NCI-H526 treated with DMSO at 0.1 percent for 48 hours (cell line): Measurements from ENCODE around the gene SLC26A8.
"Not testable (repeated sequence)": the region's sequence is repeated elsewhere in the genome, so short reads cannot be mapped to it uniquely, and the experiment has no call there.

Experiments
- DNase-seq: peaks from one replicate; lab custom pipeline; 2025; lab: John Stamatoyannopoulos, UW

SLC26A8 gene

GRCh38 chr6:36015666-36016065 is 8.8 kb downstream of the SLC26A8 start:
- no peak for DNase-seq

- no peak for DNase-seq
Measured at GRCh38 chr6:36000451-36000850, 24.0 kb downstream of the SLC26A8 start.

- DNase-seq: no peak
Measured at GRCh38 chr6:35993150-35993549, 31.3 kb downstream of the SLC26A8 start.

GRCh38 chr6:35988047-35988446 is 36.4 kb downstream of the SLC26A8 start:
- DNase-seq: not testable (repeated sequence)

- DNase-seq: no peak
Measured at GRCh38 chr6:35984701-35985100, 39.7 kb downstream of the SLC26A8 start.

GRCh38 chr6:35980991-35981645 is 43.3 kb downstream of the SLC26A8 start:
- DNase-seq: no peak

GRCh38 chr6:35980126-35980525 is 44.3 kb downstream of the SLC26A8 start:
- not testable (repeated sequence) for DNase-seq

GRCh38 chr6:35977308-35977707 is 47.1 kb downstream of the SLC26A8 start:
- DNase-seq: no peak

- DNase-seq: no peak
Measured at GRCh38 chr6:35973670-35974222, 50.7 kb downstream of the SLC26A8 start.

GRCh38 chr6:35972471-35973367 is 51.7 kb downstream of the SLC26A8 start:
- DNase-seq: no peak

- DNase-seq: no peak
Measured at GRCh38 chr6:35970181-35970580, 54.3 kb downstream of the SLC26A8 start.

- no peak for DNase-seq
Measured at GRCh38 chr6:35969646-35970045, 54.8 kb downstream of the SLC26A8 start.

- DNase-seq: no peak
Measured at GRCh38 chr6:35968821-35969220, 55.6 kb downstream of the SLC26A8 start.

- no peak for DNase-seq
Measured at GRCh38 chr6:35967076-35967774, 57.2 kb downstream of the SLC26A8 start.

- no peak for DNase-seq
Measured at GRCh38 chr6:35962779-35963560, 61.5 kb downstream of the SLC26A8 start.

- no peak for DNase-seq
Measured at GRCh38 chr6:35960187-35960586, 64.3 kb downstream of the SLC26A8 start.

GRCh38 chr6:35955970-35956369 is 68.5 kb downstream of the SLC26A8 start:
- DNase-seq: no peak

- no peak for DNase-seq
Measured at GRCh38 chr6:35955521-35955920, 68.9 kb downstream of the SLC26A8 start.

- no peak for DNase-seq
Measured at GRCh38 chr6:35955071-35955470, 69.4 kb downstream of the SLC26A8 start.

- DNase-seq: no peak
Measured at GRCh38 chr6:35954333-35954732, 70.1 kb downstream of the SLC26A8 start.

GRCh38 chr6:35948725-35949124 is 75.7 kb downstream of the SLC26A8 start:
- DNase-seq: no peak

GRCh38 chr6:35945650-35946025 is 78.8 kb downstream of the SLC26A8 start:
- no peak for DNase-seq
